ENCODE measurements around the gene PDE12.
"Not testable (repeated sequence)": the region's sequence is repeated elsewhere in the genome, so short reads cannot be mapped to it uniquely, and the experiment has no call there.

The PDE12 gene

GRCh38 chr3:57582474-57583168 lies 26.5 kb downstream of the PDE12 start:
- H3K27ac ChIP-seq, result peak overlapping the region; percentile 20
- DNase-seq (ENCODE audit: low read depth, low spot score), result peak; percentile 36

- no peak overlapping the region for H3K27ac ChIP-seq
Observed at GRCh38 chr3:57583544-57583943, 27.5 kb downstream of the PDE12 start.

GRCh38 chr3:57586778-57587177 lies 30.7 kb downstream of the PDE12 start:
- no peak overlapping the region for H3K27ac ChIP-seq
- no peak for DNase-seq (ENCODE audit: low read depth, low spot score)

More at GRCh38 chr3:57583544-57583943, 27.5 kb downstream of the PDE12 start:
- DNase-seq (ENCODE audit: low read depth, low spot score), result no peak

GRCh38 chr3:57587905-57588304 lies 31.8 kb downstream of the PDE12 start:
- no peak for DNase-seq (ENCODE audit: low read depth, low spot score)

GRCh38 chr3:57592306-57592705 lies 36.2 kb downstream of the PDE12 start:
- no peak for DNase-seq (ENCODE audit: low read depth, low spot score)
- no peak overlapping the region for H3K27ac ChIP-seq

More at GRCh38 chr3:57587905-57588304, 31.8 kb downstream of the PDE12 start:
- H3K27ac ChIP-seq, result no peak overlapping the region

- no peak for DNase-seq (ENCODE audit: low read depth, low spot score)
- H3K27ac ChIP-seq, result no peak overlapping the region
Observed at GRCh38 chr3:57594144-57594543, 38.1 kb downstream of the PDE12 start.

- H3K27ac ChIP-seq, result peak overlapping the region; percentile 99
- DNase-seq (ENCODE audit: low read depth, low spot score), result no peak
Observed at GRCh38 chr3:57594576-57594975, 38.5 kb downstream of the PDE12 start.

- peak; percentile 48 for DNase-seq (ENCODE audit: low read depth, low spot score)
- peak overlapping the region; percentile 99 for H3K27ac ChIP-seq
Observed at GRCh38 chr3:57596495-57597126, 40.5 kb downstream of the PDE12 start.

GRCh38 chr3:57597127-57597923 lies 41.3 kb downstream of the PDE12 start, which contains the start of gene ARF4:
Gene ARF4, minus strand, starts transcription at chr3:57597344. Its CDS starts 204 bp downstream, at chr3:57597140.
- H3K27ac ChIP-seq, result peak within 1 kb of the TSS; percentile 99
- DNase-seq (ENCODE audit: low read depth, low spot score), result peak; percentile 98

GRCh38 chr3:57598765-57599360 lies 42.8 kb downstream of the PDE12 start:
- H3K27ac ChIP-seq, result peak overlapping the region; percentile 99
- no peak for DNase-seq (ENCODE audit: low read depth, low spot score)

- DNase-seq (ENCODE audit: low read depth, low spot score), result no peak
- H3K27ac ChIP-seq, result no peak overlapping the region
Observed at GRCh38 chr3:57600195-57600594, 44.1 kb downstream of the PDE12 start.

- no peak overlapping the region for H3K27ac ChIP-seq
- DNase-seq (ENCODE audit: low read depth, low spot score), result no peak
Observed at GRCh38 chr3:57604971-57605370, 48.9 kb downstream of the PDE12 start.

- DNase-seq (ENCODE audit: low read depth, low spot score), result no peak
- H3K27ac ChIP-seq, result no peak overlapping the region
Observed at GRCh38 chr3:57605683-57606082, 49.6 kb downstream of the PDE12 start.

- DNase-seq (ENCODE audit: low read depth, low spot score); H3K27ac ChIP-seq: not testable (repeated sequence)
Observed at GRCh38 chr3:57611870-57612269, 55.8 kb downstream of the PDE12 start.

- no peak overlapping the region for H3K27ac ChIP-seq
- no peak for DNase-seq (ENCODE audit: low read depth, low spot score)
Observed at GRCh38 chr3:57616233-57616632, 60.2 kb downstream of the PDE12 start.
